ENCODE measurements around the gene CRBN. TPM values are rescaled to one million over a fixed set of nuclear protein-coding genes. Genes with fewer than 3 reads are reported as not detected.

CRBN gene
- total RNA-seq, 1 experiment from 2014 or later = 34.9 TPM

DNA sequence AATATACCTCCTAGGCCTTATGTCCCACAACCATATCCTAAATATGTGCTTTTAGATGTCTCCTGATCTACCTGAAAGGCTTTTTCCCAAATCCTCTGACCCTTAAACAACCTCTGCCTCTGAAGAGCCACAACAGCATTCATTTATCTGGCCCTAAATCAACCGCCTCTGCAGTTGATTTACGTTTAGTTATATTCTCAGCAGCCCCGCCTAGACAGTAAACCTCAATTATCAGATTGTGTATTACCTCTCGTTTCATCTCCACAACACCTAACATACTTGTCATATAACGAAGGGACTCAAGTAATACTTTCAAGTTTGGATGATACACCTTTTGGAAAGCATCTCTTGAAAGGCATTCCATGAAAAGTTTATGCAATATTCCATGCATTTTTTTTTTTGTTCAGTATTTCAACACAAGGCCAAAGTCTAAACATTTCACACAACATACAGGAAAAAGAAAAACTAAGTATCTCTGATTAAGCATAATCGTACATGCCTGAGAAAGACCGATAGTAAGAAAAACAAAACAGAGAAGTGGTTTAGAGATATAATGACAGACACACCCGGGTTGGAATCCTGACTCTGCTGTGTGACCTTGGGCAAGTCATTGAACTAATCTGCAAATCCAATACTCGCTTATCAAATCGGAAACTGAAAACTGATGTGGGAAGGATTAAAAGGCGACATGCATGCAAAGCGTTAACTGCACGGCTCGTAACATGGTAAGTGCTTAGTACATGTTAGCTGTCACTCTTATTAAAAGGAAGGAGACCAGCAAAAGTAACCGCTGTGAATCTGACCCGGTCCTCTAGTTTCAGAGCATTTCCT lies 778 bp downstream of the CRBN start:
- ChIA-PET CTCF (interaction anchor here (0.6 kb wide), 1 partner anchor 486 kb away, joined by 8 read pairs; no protein-coding TSS in a partner anchor), POLR2A (ENCODE audit: unreplicated experiment) (no interaction called here)
- Histone ChIP-seq H4K20me1 (ENCODE audit: insufficient read depth) (no peaks in the 10 kb centered on the region), H3K27me3 (ENCODE audit: insufficient read depth, low read depth) (no peaks in the 10 kb centered on the region), H3K9me2 (ENCODE audit: insufficient read depth) (no peaks in the 10 kb centered on the region), H2AFZ (peak overlapping the region; percentile 80), H3K79me2 (ENCODE audit: low read depth) (peaks cover 26% of the 10 kb centered on the region), H3K4me1 (replicated peaks; ENCODE audit: insufficient read depth) (0 out of 2 replicates have a peak, but pooled peaks cover 10% of the 10 kb centered on the region), H3F3A (ENCODE audit: insufficient read depth, low read depth) (no peaks in the 10 kb centered on the region), H3K4me3 (peak overlapping the region; percentile 70), H3K36me3 (ENCODE audit: low read depth) (no peaks in the 10 kb centered on the region), H3K9me3 (ENCODE audit: insufficient read depth, low read depth) (no peaks in the 10 kb centered on the region), H3K27ac (no peak overlapping the region), H3K4me2 (peak overlapping the region; percentile 81)
- intact Hi-C loops (cut with micrococcal nuclease; ENCODE audit: unreplicated experiment) = no loop called here
- BruUV-seq (replicated peaks) = TSS peak; percentile 58
- no peak for DNase-seq
- TF ChIP-seq CTCF (conservative IDR thresholded peaks at IDR 0.05) (no peak), EZH2 (IDR thresholded peaks at IDR 0.05; ENCODE audit: low read depth) (no peak)

GRCh38 chr3:3177861-3178497 lies 1.5 kb downstream of the CRBN start:
- peaks cover 26% of the 10 kb centered on the region for H3K79me2 ChIP-seq (ENCODE audit: low read depth)
- 0 out of 2 replicates have a peak, but pooled peaks cover 10% of the 10 kb centered on the region for H3K4me1 ChIP-seq (replicated peaks; ENCODE audit: insufficient read depth)
- intact Hi-C loops (cut with micrococcal nuclease; ENCODE audit: unreplicated experiment) = no loop called here
- no peaks in the 10 kb centered on the region for H3K9me3 ChIP-seq (ENCODE audit: insufficient read depth, low read depth)
- no peak overlapping the region for H3K27ac ChIP-seq
- ChIA-PET POLR2A (ENCODE audit: unreplicated experiment) (no interaction called here), CTCF (interaction anchor here (0.6 kb wide), 1 partner anchor 486 kb away, joined by 8 read pairs; no protein-coding TSS in a partner anchor)
- H4K20me1 ChIP-seq (ENCODE audit: insufficient read depth) = no peaks in the 10 kb centered on the region
- H3K4me3 ChIP-seq = peak overlapping the region; percentile 70; the same call in 1 of the 2 replicates
- no peaks in the 10 kb centered on the region for H3F3A ChIP-seq (ENCODE audit: insufficient read depth, low read depth)
- no peaks in the 10 kb centered on the region for H3K36me3 ChIP-seq (ENCODE audit: low read depth)
- no TSS peak for BruUV-seq (replicated peaks)
- no peaks in the 10 kb centered on the region for H3K27me3 ChIP-seq (ENCODE audit: insufficient read depth, low read depth)
- no peaks in the 10 kb centered on the region for H3K9me2 ChIP-seq (ENCODE audit: insufficient read depth)
- peak overlapping the region; percentile 81 for H3K4me2 ChIP-seq
- TF ChIP-seq CTCF (conservative IDR thresholded peaks at IDR 0.05) (no peak), EZH2 (IDR thresholded peaks at IDR 0.05; ENCODE audit: low read depth) (no peak)
- no peak for DNase-seq
- H2AFZ ChIP-seq = no peak overlapping the region

DNA sequence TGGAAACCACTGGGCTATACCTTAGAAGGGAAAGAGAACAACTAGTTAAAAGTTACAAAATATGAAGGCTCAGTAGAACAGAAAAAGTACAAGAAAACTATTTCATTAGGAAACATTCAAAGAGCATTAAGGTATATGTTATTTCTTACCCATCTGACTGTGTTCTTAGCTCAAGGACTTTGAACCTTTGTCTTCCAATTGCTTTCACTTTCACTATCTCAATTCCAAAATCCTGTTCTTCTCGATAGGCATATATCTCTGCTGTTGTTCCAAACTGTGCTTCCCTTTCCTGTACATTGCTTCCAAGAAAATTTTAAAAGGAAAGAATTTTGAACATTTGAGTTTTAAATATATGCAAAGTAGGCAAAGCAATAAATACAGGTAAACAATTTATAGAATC lies 6.9 kb downstream of the CRBN start:
- intact Hi-C loops (cut with micrococcal nuclease; ENCODE audit: unreplicated experiment) = no loop called here
- ChIA-PET CTCF (no interaction called here), POLR2A (ENCODE audit: unreplicated experiment) (no interaction called here)
- H3F3A ChIP-seq (ENCODE audit: insufficient read depth, low read depth) = no peaks in the 10 kb centered on the region
- H3K36me3 ChIP-seq (ENCODE audit: low read depth) = no peaks in the 10 kb centered on the region
- no peak for DNase-seq
- H2AFZ ChIP-seq = no peak overlapping the region
- H4K20me1 ChIP-seq (ENCODE audit: insufficient read depth) = no peaks in the 10 kb centered on the region
- H3K27ac ChIP-seq = no peak overlapping the region
- H3K9me3 ChIP-seq (ENCODE audit: insufficient read depth, low read depth) = no peaks in the 10 kb centered on the region
- no peaks in the 10 kb centered on the region for H3K4me1 ChIP-seq (replicated peaks; ENCODE audit: insufficient read depth)
- no peaks in the 10 kb centered on the region for H3K9me2 ChIP-seq (ENCODE audit: insufficient read depth)
- H3K79me2 ChIP-seq (ENCODE audit: low read depth) = 0 out of 2 replicates have a peak, but pooled peaks cover 8% of the 10 kb centered on the region
- H3K27me3 ChIP-seq (ENCODE audit: insufficient read depth, low read depth) = no peaks in the 10 kb centered on the region
- no TSS peak for BruUV-seq (replicated peaks)
- no peak overlapping the region for H3K4me2 ChIP-seq
- no peak for TF ChIP-seq CTCF (conservative IDR thresholded peaks at IDR 0.05)
- TF ChIP-seq EZH2 (IDR thresholded peaks at IDR 0.05; ENCODE audit: low read depth) = no peak
- H3K4me3 ChIP-seq = no peak overlapping the region
